NCI-H2107 (cell line): ENCODE measurements around the gene CELF6.
"Not testable (repeated sequence)": the region's sequence is repeated elsewhere in the genome, so short reads cannot be mapped to it uniquely, and the experiment has no call there.

Source experiments
- DNase-seq: peaks from one replicate; lab custom pipeline; 2025; lab: John Stamatoyannopoulos, UW

Gene CELF6

GRCh38 chr15:72315706-72316370, 4.1 kb downstream of the CELF6 start:
- no peak for DNase-seq

GRCh38 chr15:72313881-72314280, 6.1 kb downstream of the CELF6 start:
- no peak for DNase-seq

- DNase-seq: no peak
Observed at GRCh38 chr15:72313448-72313840, 6.5 kb downstream of the CELF6 start.

- DNase-seq: peak; percentile 15
Observed at GRCh38 chr15:72312605-72313447, 7.1 kb downstream of the CELF6 start.

GRCh38 chr15:72307026-72307425, 12.9 kb downstream of the CELF6 start:
- no peak for DNase-seq

GRCh38 chr15:72306211-72306785, 13.7 kb downstream of the CELF6 start:
- DNase-seq: no peak

- no peak for DNase-seq
Observed at GRCh38 chr15:72304596-72304995, 15.4 kb downstream of the CELF6 start.

- DNase-seq: no peak
Observed at GRCh38 chr15:72302955-72303354, 17.0 kb downstream of the CELF6 start.

- no peak for DNase-seq
Observed at GRCh38 chr15:72289597-72290325, 30.2 kb downstream of the CELF6 start.

GRCh38 chr15:72288796-72289596, 31.0 kb downstream of the CELF6 start:
- DNase-seq: no peak

GRCh38 chr15:72285927-72286516, 33.9 kb downstream of the CELF6 start:
- no peak for DNase-seq

GRCh38 chr15:72285402-72285801, 34.6 kb downstream of the CELF6 start:
- no peak for DNase-seq

- DNase-seq: no peak
Observed at GRCh38 chr15:72284781-72285180, 35.2 kb downstream of the CELF6 start.

- DNase-seq: no peak
Observed at GRCh38 chr15:72281713-72282112, 38.2 kb downstream of the CELF6 start.

GRCh38 chr15:72280751-72281150, 39.2 kb downstream of the CELF6 start:
- DNase-seq: no peak

- DNase-seq: no peak
Observed at GRCh38 chr15:72278737-72279136, 41.2 kb downstream of the CELF6 start.

GRCh38 chr15:72276326-72276700, 43.6 kb downstream of the CELF6 start:
- no peak for DNase-seq

GRCh38 chr15:72275635-72276325, 44.2 kb downstream of the CELF6 start:
- DNase-seq: not testable (repeated sequence)

GRCh38 chr15:72272997-72273352, 47.0 kb downstream of the CELF6 start:
- DNase-seq: no peak

GRCh38 chr15:72272213-72272996, 47.6 kb downstream of the CELF6 start, which contains the start of gene PARP6:
Gene PARP6 (minus strand): TSS chr15:72272554. CDS start chr15:72267477, 5,077 bp downstream.
- peak; percentile 83 for DNase-seq
